ENCODE results near the gene RBMS2.

Gene RBMS2

DNA sequence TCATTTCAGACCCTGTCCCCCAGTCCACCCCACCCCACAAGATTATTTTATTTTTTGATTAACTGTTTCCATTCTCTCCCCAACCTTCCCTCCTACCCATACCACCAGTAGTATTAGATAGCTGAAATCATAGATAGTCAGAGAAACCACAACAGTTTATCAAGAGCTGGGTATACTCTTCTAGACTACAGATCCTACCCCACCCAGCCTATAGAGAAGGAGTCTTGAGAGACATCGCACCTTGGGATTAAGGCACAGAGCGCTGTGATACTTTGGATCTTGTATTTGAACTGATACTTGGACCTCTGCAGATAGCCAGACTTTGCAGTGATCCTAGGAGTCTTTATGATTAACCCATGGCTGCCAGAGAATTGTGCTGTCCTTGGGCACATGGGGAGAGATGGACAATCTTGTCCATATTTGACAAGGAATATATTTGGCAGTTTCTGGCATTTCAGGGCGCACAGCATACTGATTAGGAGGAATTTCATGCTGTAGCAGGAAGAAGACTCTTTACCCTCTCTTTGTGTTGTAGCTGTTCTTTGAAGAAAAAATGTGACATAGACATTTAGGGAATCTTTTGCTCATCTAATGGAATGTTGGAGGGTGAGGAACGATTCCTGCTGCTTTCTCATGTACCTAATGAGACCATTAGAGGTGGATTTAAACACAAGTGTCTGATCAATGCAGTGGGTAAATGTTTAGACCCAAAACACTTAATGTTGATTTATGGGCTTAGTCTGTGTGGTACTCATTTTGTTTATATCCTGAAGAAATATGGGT lies 982 bp downstream of the RBMS2 start:
- Histone ChIP-seq H3K36me3 (replicated peaks) (no peaks in the 10 kb centered on the region), H3K27ac (peak overlapping the region; percentile 75), H3K27me3 (replicated peaks) (no peaks in the 10 kb centered on the region), H3K4me3 (ENCODE audit: low read depth, low read length) (peak overlapping the region; percentile 75)
- in situ Hi-C loops (cut with HindIII; ENCODE audit: low pct_ligation_motif_present, low sequenced_read_pairs), result loop anchor here (25.0 kb wide), 1 partner anchor 90 kb away; no protein-coding TSS in a partner anchor
- DNase-seq, result peak; percentile 13
- TF ChIP-seq, protein P1, sequence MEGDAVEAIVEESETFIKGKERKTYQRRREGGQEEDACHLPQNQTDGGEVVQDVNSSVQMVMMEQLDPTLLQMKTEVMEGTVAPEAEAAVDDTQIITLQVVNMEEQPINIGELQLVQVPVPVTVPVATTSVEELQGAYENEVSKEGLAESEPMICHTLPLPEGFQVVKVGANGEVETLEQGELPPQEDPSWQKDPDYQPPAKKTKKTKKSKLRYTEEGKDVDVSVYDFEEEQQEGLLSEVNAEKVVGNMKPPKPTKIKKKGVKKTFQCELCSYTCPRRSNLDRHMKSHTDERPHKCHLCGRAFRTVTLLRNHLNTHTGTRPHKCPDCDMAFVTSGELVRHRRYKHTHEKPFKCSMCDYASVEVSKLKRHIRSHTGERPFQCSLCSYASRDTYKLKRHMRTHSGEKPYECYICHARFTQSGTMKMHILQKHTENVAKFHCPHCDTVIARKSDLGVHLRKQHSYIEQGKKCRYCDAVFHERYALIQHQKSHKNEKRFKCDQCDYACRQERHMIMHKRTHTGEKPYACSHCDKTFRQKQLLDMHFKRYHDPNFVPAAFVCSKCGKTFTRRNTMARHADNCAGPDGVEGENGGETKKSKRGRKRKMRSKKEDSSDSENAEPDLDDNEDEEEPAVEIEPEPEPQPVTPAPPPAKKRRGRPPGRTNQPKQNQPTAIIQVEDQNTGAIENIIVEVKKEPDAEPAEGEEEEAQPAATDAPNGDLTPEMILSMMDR (IDR thresholded peaks at IDR 0.05; ENCODE audit: low read depth, low read length, missing control alignments), result no peak

DNA sequence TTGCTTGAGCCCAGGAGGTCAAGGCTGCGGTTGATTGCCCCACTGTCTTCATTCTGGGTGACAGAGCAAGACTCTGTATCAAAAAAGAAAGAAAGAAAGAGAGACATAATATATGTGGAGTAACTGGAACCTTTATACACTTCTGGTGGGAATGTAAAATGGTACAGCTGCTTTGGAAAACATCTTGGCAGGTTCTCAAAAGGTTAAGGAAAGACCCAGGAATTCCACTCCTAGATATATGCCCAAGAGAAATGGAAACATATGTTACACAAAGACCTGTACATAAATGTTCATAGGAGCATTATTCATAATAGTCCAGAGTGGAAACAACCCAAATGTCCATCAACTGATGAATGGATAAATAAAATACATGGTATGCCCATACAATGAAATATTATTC lies 7.2 kb downstream of the RBMS2 start:
- Histone ChIP-seq H3K4me3 (ENCODE audit: low read depth, low read length) (no peak overlapping the region), H3K27me3 (replicated peaks) (no peaks in the 10 kb centered on the region), H3K36me3 (replicated peaks) (no peaks in the 10 kb centered on the region), H3K27ac (no peak overlapping the region)
- DNase-seq, result no peak
- in situ Hi-C loops (cut with HindIII; ENCODE audit: low pct_ligation_motif_present, low sequenced_read_pairs), result no loop called here
- TF ChIP-seq, protein P1 (IDR thresholded peaks at IDR 0.05; ENCODE audit: low read depth, low read length, missing control alignments), result no peak

DNA sequence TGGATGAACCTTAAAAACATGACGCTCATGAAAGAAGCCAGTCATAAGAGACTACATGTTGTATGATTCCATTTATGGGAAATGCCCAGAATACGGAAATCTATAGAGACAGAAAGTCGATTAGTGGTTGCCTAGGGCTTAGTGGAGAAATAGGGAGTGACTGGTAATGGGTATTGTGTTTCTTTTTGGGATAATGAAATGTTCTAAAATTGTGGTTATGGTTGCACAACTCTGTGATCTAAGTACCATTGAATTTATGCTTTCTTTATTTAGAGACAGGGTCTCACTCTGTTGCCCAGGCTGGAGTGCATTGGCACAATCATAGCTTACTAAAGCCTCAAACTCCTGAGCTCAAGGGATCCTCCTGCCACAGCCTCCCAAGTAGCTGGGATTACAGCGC lies 8.0 kb downstream of the RBMS2 start:
- no peak overlapping the region for H3K27ac ChIP-seq
- no peak overlapping the region for H3K4me3 ChIP-seq (ENCODE audit: low read depth, low read length)
- no peaks in the 10 kb centered on the region for H3K27me3 ChIP-seq (replicated peaks)
- DNase-seq, result no peak
- H3K36me3 ChIP-seq (replicated peaks), result no peaks in the 10 kb centered on the region
- TF ChIP-seq, protein P1 (IDR thresholded peaks at IDR 0.05; ENCODE audit: low read depth, low read length, missing control alignments), result no peak
- in situ Hi-C loops (cut with HindIII; ENCODE audit: low pct_ligation_motif_present, low sequenced_read_pairs), result no loop called here

- H3K36me3 ChIP-seq (replicated peaks), result no peaks in the 10 kb centered on the region
- TF ChIP-seq, protein P1 (IDR thresholded peaks at IDR 0.05; ENCODE audit: low read depth, low read length, missing control alignments), result no peak
- no peak overlapping the region for H3K4me3 ChIP-seq (ENCODE audit: low read depth, low read length)
- no peaks in the 10 kb centered on the region for H3K27me3 ChIP-seq (replicated peaks)
- in situ Hi-C loops (cut with HindIII; ENCODE audit: low pct_ligation_motif_present, low sequenced_read_pairs), result no loop called here
- DNase-seq, result no peak
- H3K27ac ChIP-seq, result no peak overlapping the region
Measured at GRCh38 chr12:56530390-56531055, 8.9 kb downstream of the RBMS2 start.

GRCh38 chr12:56537546-56537945 lies 15.9 kb downstream of the RBMS2 start:
- DNase-seq, result no peak
- TF ChIP-seq, protein P1 (IDR thresholded peaks at IDR 0.05; ENCODE audit: low read depth, low read length, missing control alignments), result no peak
- Histone ChIP-seq H3K36me3 (replicated peaks) (no peaks in the 10 kb centered on the region), H3K4me3 (ENCODE audit: low read depth, low read length) (no peak overlapping the region), H3K27ac (no peak overlapping the region), H3K27me3 (replicated peaks) (no peaks in the 10 kb centered on the region)
- in situ Hi-C loops (cut with HindIII; ENCODE audit: low pct_ligation_motif_present, low sequenced_read_pairs), result no loop called here
